ENCODE measurements around the gene EIF4A2.

The EIF4A2 gene

GRCh38 chr3:186818516-186818915 lies 35.1 kb downstream of the EIF4A2 start:
- in situ Hi-C loops (cut with MboI; ENCODE audit: low sequenced_read_pairs): loop anchor here (25.0 kb wide), 1 partner anchor 856 kb away; no protein-coding TSS in a partner anchor

- in situ Hi-C loops (cut with MboI; ENCODE audit: low sequenced_read_pairs): loop anchor here (25.0 kb wide), 1 partner anchor 857 kb away; no protein-coding TSS in a partner anchor
Measured at GRCh38 chr3:186818956-186819355, 35.6 kb downstream of the EIF4A2 start.

- in situ Hi-C loops (cut with MboI; ENCODE audit: low sequenced_read_pairs): loop anchor here (25.0 kb wide), 1 partner anchor 859 kb away; no protein-coding TSS in a partner anchor
Measured at GRCh38 chr3:186821429-186822387, 38.3 kb downstream of the EIF4A2 start.

GRCh38 chr3:186822388-186822759 lies 39.0 kb downstream of the EIF4A2 start:
- in situ Hi-C loops (cut with MboI; ENCODE audit: low sequenced_read_pairs): loop anchor here (25.0 kb wide), 1 partner anchor 860 kb away; no protein-coding TSS in a partner anchor

- in situ Hi-C loops (cut with MboI; ENCODE audit: low sequenced_read_pairs): loop anchor here (25.0 kb wide), 1 partner anchor 861 kb away; no protein-coding TSS in a partner anchor
Measured at GRCh38 chr3:186823386-186823785, 40.0 kb downstream of the EIF4A2 start.

GRCh38 chr3:186824430-186825139 lies 41.2 kb downstream of the EIF4A2 start:
- in situ Hi-C loops (cut with MboI; ENCODE audit: low sequenced_read_pairs): loop anchor here (25.0 kb wide), 1 partner anchor 862 kb away; no protein-coding TSS in a partner anchor

GRCh38 chr3:186825294-186825821 lies 42.0 kb downstream of the EIF4A2 start:
- in situ Hi-C loops (cut with MboI; ENCODE audit: low sequenced_read_pairs): no loop called here

- in situ Hi-C loops (cut with MboI; ENCODE audit: low sequenced_read_pairs): no loop called here
Measured at GRCh38 chr3:186825872-186826409, 42.6 kb downstream of the EIF4A2 start.

- in situ Hi-C loops (cut with MboI; ENCODE audit: low sequenced_read_pairs): no loop called here
Measured at GRCh38 chr3:186826410-186826975, 43.1 kb downstream of the EIF4A2 start.

- in situ Hi-C loops (cut with MboI; ENCODE audit: low sequenced_read_pairs): no loop called here
Measured at GRCh38 chr3:186826976-186827857, 43.8 kb downstream of the EIF4A2 start.

- in situ Hi-C loops (cut with MboI; ENCODE audit: low sequenced_read_pairs): no loop called here
Measured at GRCh38 chr3:186828340-186828739, 45.0 kb downstream of the EIF4A2 start.

- in situ Hi-C loops (cut with MboI; ENCODE audit: low sequenced_read_pairs): no loop called here
Measured at GRCh38 chr3:186831798-186832197, 48.4 kb downstream of the EIF4A2 start.

GRCh38 chr3:186832276-186832675 lies 48.9 kb downstream of the EIF4A2 start:
- in situ Hi-C loops (cut with MboI; ENCODE audit: low sequenced_read_pairs): no loop called here
